Fibroblast of lung (primary cell): Measurements from ENCODE around the gene LCN1. TPM values are rescaled to one million over a fixed set of nuclear protein-coding genes. Genes with fewer than 3 reads are reported as not detected.

Experiments used
- DNase-seq, 2 donors: peaks; one replicate each; pipeline versions ENCODE4 v3.0.0 to v3.0.0-alpha.2; 2010; ENCODE audit warnings: low read depth in 2 of 2
- H2AFZ ChIP-seq: 2 replicates; pipeline ENCODE4 v1.5.1; 2012; ENCODE audit warnings: low read length, control low read depth, inconsistent platforms
- H3K27ac ChIP-seq: 2 replicates; pipeline ENCODE4 v1.5.1; 2011; ENCODE audit warnings: low read length, control low read depth; ENCODE audit not compliant: insufficient read depth
- H3K27me3 ChIP-seq: 2 replicates; pipeline ENCODE4 v1.5.1; 2011; ENCODE audit warnings: mild to moderate bottlenecking, low read length; ENCODE audit not compliant: control insufficient read depth, insufficient read depth
- H3K36me3 ChIP-seq: 2 replicates; pipeline ENCODE4 v1.5.1; 2011; ENCODE audit warnings: low read length; ENCODE audit not compliant: control insufficient read depth, insufficient read depth
- H3K4me1 ChIP-seq: 2 replicates; pipeline ENCODE4 v1.5.1; 2011; ENCODE audit warnings: low read length; ENCODE audit not compliant: control insufficient read depth, insufficient read depth; ENCODE audit errors: extremely low read depth
- H3K4me2 ChIP-seq: 2 replicates; pipeline ENCODE4 v1.5.1; 2011; ENCODE audit warnings: low read length, control low read depth; ENCODE audit not compliant: insufficient read depth; ENCODE audit errors: extremely low read depth
- H3K4me3 ChIP-seq, 4 experiments: fragments of 200-600 bp in 1 of 4; sonication (generic) in 1 of 4; replicated peaks in 1 of 4; 2 replicates each; pipeline ENCODE4 v1.5.1; 2011 to 2016; ENCODE audit warnings: low read length in 4 of 4, low read depth in 3 of 4, mild to moderate bottlenecking in 3 of 4, control low read depth in 2 of 4, inconsistent platforms in 1 of 4, mixed read lengths in 1 of 4; ENCODE audit not compliant: insufficient read depth in 1 of 4; ENCODE audit errors: control extremely low read depth in 1 of 4
- H3K79me2 ChIP-seq: 2 replicates; pipeline ENCODE4 v1.5.1; 2012; ENCODE audit warnings: mild to moderate bottlenecking, low read length, inconsistent platforms; ENCODE audit not compliant: control insufficient read depth, insufficient read depth
- H3K9ac ChIP-seq: 2 replicates; pipeline ENCODE4 v1.5.1; 2011; ENCODE audit warnings: mild to moderate bottlenecking, low read length, control low read depth; ENCODE audit not compliant: insufficient read depth
- H3K9me3 ChIP-seq: 2 replicates; pipeline ENCODE4 v1.5.1; 2012; ENCODE audit warnings: low read depth, low read length; ENCODE audit not compliant: control insufficient read depth, insufficient read depth
- H4K20me1 ChIP-seq: 2 replicates; pipeline ENCODE4 v1.5.1; 2011; ENCODE audit warnings: low read length; ENCODE audit not compliant: control insufficient read depth, insufficient read depth; ENCODE audit errors: extremely low read depth
- EZH2 ChIP-seq: IDR thresholded peaks from 2 replicates; pipeline ENCODE4 v1.5.1; 2012; ENCODE audit warnings: low read length, control low read depth, mild to moderate bottlenecking; ENCODE audit errors: missing control alignments
- polyA plus RNA-seq, 2 donors: library from polyadenylated mRNA; depleted of rRNA in 1 of 2; stranded (reverse) in 1 of 2; unstranded in 1 of 2; fragments of >200 nt; gene quantifications; 2 replicates each; pipeline ENCODE4 v1.2.1, GENCODE V29; 2011 to 2012; ENCODE audit warnings: missing spikeins in 1 of 2
- total RNA-seq: library from RNA; depleted of rRNA; stranded (reverse); fragments of >200 nt; gene quantifications from 2 replicates; pipeline ENCODE4 v1.2.1, GENCODE V29; 2014
- TF ChIP-seq, protein P1 (sequence below), 2 donors: IDR thresholded peaks in 1 of 2; conservative IDR thresholded peaks in 1 of 2; 1 replicate in 1 of 2; 2 replicates in 1 of 2; pipeline ENCODE4 v1.5.1; 2011 to 2012; ENCODE audit warnings: low read length in 2 of 2, control low read depth in 1 of 2, inconsistent platforms in 1 of 2, low read depth in 1 of 2, mild to moderate bottlenecking in 1 of 2

LCN1 gene
- total and polyA plus RNA-seq, 2 donors (not counting 1 experiment from before 2014, with no cell fraction given) = not detected

DNA sequence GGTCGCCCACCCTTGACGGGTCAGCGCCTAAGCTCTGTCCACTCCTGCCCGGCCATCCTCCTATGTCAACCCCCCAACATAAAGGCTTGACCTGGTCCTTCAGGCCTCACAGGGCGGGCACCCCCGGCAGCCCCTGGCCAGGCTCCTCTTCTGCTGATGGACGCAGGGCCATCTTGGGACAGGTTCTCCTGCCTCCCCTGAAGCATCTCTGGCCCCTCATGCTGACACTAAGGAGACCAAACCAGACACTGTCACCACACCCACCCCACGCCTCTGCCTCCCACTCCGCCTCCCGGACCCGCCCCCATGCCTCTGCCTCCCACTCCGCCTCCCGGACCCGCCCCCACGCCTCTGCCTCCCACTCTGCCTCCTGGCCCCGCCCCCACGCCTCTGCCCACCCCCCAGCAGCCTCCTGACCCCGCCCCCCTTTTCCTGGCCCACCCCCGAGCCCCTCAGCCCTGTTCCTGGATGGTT, 31.5 kb downstream of the LCN1 start:
- no peak overlapping the region for H2AFZ ChIP-seq
- no peak overlapping the region for H3K27ac ChIP-seq
- H3K4me3 ChIP-seq = no peak overlapping the region
- H3K4me1 ChIP-seq = no peaks in the 10 kb centered on the region
- no peaks in the 10 kb centered on the region for H3K36me3 ChIP-seq
- no peak overlapping the region for H3K4me2 ChIP-seq
- no peaks in the 10 kb centered on the region for H3K9me3 ChIP-seq
- TF ChIP-seq, protein P1, sequence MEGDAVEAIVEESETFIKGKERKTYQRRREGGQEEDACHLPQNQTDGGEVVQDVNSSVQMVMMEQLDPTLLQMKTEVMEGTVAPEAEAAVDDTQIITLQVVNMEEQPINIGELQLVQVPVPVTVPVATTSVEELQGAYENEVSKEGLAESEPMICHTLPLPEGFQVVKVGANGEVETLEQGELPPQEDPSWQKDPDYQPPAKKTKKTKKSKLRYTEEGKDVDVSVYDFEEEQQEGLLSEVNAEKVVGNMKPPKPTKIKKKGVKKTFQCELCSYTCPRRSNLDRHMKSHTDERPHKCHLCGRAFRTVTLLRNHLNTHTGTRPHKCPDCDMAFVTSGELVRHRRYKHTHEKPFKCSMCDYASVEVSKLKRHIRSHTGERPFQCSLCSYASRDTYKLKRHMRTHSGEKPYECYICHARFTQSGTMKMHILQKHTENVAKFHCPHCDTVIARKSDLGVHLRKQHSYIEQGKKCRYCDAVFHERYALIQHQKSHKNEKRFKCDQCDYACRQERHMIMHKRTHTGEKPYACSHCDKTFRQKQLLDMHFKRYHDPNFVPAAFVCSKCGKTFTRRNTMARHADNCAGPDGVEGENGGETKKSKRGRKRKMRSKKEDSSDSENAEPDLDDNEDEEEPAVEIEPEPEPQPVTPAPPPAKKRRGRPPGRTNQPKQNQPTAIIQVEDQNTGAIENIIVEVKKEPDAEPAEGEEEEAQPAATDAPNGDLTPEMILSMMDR (conservative IDR thresholded peaks at IDR 0.05 in 1 of 2, IDR thresholded peaks at IDR 0.05 in 1 of 2; ENCODE audit: low read depth in 1 of 2, low read length in 2 of 2) = no peak
- no peak for TF ChIP-seq EZH2
- no peaks in the 10 kb centered on the region for H4K20me1 ChIP-seq
- no peak for DNase-seq
- H3K79me2 ChIP-seq = no peaks in the 10 kb centered on the region
- H3K27me3 ChIP-seq = no peaks in the 10 kb centered on the region
- no peak overlapping the region for H3K9ac ChIP-seq

DNA sequence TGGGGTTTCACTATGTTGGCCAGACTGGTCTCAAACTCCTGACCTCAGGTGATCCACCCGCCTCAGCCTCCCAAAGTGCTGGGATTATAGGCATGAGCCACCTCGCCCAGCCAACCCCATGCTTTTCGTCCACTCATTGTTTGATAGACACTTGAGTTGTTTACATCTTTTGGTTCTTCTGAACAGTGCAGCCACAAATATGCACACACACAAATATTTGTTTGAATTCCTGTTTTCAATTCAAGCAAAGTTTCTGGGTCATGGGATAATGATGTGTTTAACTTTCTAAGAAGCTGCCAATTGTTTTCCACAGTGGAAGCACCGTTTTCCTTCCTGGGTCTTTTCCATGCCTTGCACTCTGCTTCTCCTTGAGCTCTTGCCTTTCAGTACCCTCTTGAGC, 33.5 kb downstream of the LCN1 start:
- Histone ChIP-seq H3K4me1 (no peaks in the 10 kb centered on the region), H3K27ac (no peak overlapping the region), H3K4me2 (no peak overlapping the region), H3K79me2 (no peaks in the 10 kb centered on the region), H4K20me1 (no peaks in the 10 kb centered on the region), H3K9me3 (no peaks in the 10 kb centered on the region), H3K4me3 (no peak overlapping the region), H3K9ac (no peak overlapping the region), H3K36me3 (no peaks in the 10 kb centered on the region), H3K27me3 (no peaks in the 10 kb centered on the region), H2AFZ (no peak overlapping the region)
- no peak for DNase-seq
- no peak for TF ChIP-seq EZH2
- TF ChIP-seq, protein P1 (conservative IDR thresholded peaks at IDR 0.05 in 1 of 2, IDR thresholded peaks at IDR 0.05 in 1 of 2; ENCODE audit: low read depth in 1 of 2, low read length in 2 of 2) = no peak

DNA sequence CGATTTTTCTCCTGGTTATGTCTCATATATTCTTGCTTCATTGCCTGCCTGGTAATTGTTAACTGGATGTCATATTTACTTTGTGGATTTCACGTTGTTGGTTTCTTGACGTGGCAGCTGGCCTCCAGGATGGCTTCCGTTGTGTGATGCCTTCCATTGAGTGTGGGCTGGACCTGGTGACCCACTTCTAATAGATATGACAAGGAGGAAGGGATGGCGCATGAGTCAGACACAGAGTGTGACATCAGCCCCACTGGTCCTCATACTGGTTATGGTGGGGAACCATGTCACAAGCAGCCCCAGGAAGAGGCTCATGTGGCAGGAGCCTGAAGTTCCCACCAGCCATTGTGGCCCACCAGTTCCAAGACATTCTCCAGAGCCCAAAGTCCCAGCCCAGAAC, 34.0 kb downstream of the LCN1 start:
- Histone ChIP-seq H2AFZ (no peak overlapping the region), H3K36me3 (no peaks in the 10 kb centered on the region), H4K20me1 (no peaks in the 10 kb centered on the region), H3K27ac (no peak overlapping the region), H3K9ac (no peak overlapping the region), H3K79me2 (no peaks in the 10 kb centered on the region), H3K4me1 (no peaks in the 10 kb centered on the region), H3K4me2 (no peak overlapping the region), H3K27me3 (no peaks in the 10 kb centered on the region), H3K9me3 (no peaks in the 10 kb centered on the region), H3K4me3 (no peak overlapping the region)
- TF ChIP-seq, protein P1 (conservative IDR thresholded peaks at IDR 0.05 in 1 of 2, IDR thresholded peaks at IDR 0.05 in 1 of 2; ENCODE audit: low read depth in 1 of 2, low read length in 2 of 2) = no peak
- TF ChIP-seq EZH2 = no peak
- DNase-seq = no peak
